Smooth muscle cell of the brain vasculature (primary cell): Measurements from ENCODE around the gene DTNBP1.
"Not testable (repeated sequence)": the region's sequence is repeated elsewhere in the genome, so short reads cannot be mapped to it uniquely, and the experiment has no call there.

Experiments
- DNase-seq: peaks from one replicate; pipeline ENCODE4 v3.0.0-alpha.2; 2012; ENCODE audit warnings: low read depth, low spot score

The DTNBP1 gene

GRCh38 chr6:15556711-15557110 is 106.1 kb downstream of the DTNBP1 start:
- DNase-seq: no peak

GRCh38 chr6:15555101-15556038 is 107.5 kb downstream of the DTNBP1 start:
- no peak for DNase-seq

- no peak for DNase-seq
These were observed 108.1 kb downstream of the DTNBP1 start for GRCh38 chr6:15554728-15555100.

GRCh38 chr6:15553736-15554294 is 109.0 kb downstream of the DTNBP1 start:
- DNase-seq: no peak

- no peak for DNase-seq
These were observed 109.8 kb downstream of the DTNBP1 start for GRCh38 chr6:15553031-15553430.

GRCh38 chr6:15551798-15552197 is 111.0 kb downstream of the DTNBP1 start:
- peak; percentile 9 for DNase-seq

GRCh38 chr6:15551262-15551661 is 111.6 kb downstream of the DTNBP1 start:
- no peak for DNase-seq

- no peak for DNase-seq
These were observed 112.2 kb downstream of the DTNBP1 start for GRCh38 chr6:15550546-15551123.

- no peak for DNase-seq
These were observed 113.5 kb downstream of the DTNBP1 start for GRCh38 chr6:15549371-15549770.

GRCh38 chr6:15547400-15547799 is 115.4 kb downstream of the DTNBP1 start:
- DNase-seq: peak; percentile 3

- DNase-seq: no peak
These were observed 116.2 kb downstream of the DTNBP1 start for GRCh38 chr6:15546591-15546990.

- no peak for DNase-seq
These were observed 118.4 kb downstream of the DTNBP1 start for GRCh38 chr6:15544321-15544900.

- DNase-seq: not testable (repeated sequence)
These were observed 119.4 kb downstream of the DTNBP1 start for GRCh38 chr6:15543332-15543917.

GRCh38 chr6:15539722-15540270 is 123.0 kb downstream of the DTNBP1 start:
- DNase-seq: no peak

- no peak for DNase-seq
These were observed 123.9 kb downstream of the DTNBP1 start for GRCh38 chr6:15538766-15539495.

- DNase-seq: no peak
These were observed 124.7 kb downstream of the DTNBP1 start for GRCh38 chr6:15538106-15538505.

- DNase-seq: no peak
These were observed 126.5 kb downstream of the DTNBP1 start for GRCh38 chr6:15536198-15536955.

- DNase-seq: no peak
These were observed 127.2 kb downstream of the DTNBP1 start for GRCh38 chr6:15535495-15536197.

GRCh38 chr6:15534974-15535373 is 127.9 kb downstream of the DTNBP1 start:
- no peak for DNase-seq
